Colonic mucosa (tissue), 4 donors: Measurements from ENCODE around the gene IL6ST. TPM values are rescaled to one million over a fixed set of nuclear protein-coding genes. Genes with fewer than 3 reads are reported as not detected.

ENCODE experiments used
- DNase-seq: peaks from one replicate; pipeline ENCODE4 v3.0.0-alpha.2; 2020
- H3K27ac ChIP-seq: fragments of 200-600 bp; one replicate; pipeline ENCODE4 v1.8.0; 2021
- H3K27me3 ChIP-seq: fragments of 200-600 bp; one replicate; pipeline ENCODE4 v1.8.0; 2021
- H3K36me3 ChIP-seq: fragments of 200-600 bp; one replicate; pipeline ENCODE4 v1.8.0; 2021
- H3K4me1 ChIP-seq: fragments of 200-600 bp; one replicate; pipeline ENCODE4 v1.8.0; 2021; ENCODE audit warnings: mild to moderate bottlenecking
- H3K4me3 ChIP-seq: fragments of 200-600 bp; one replicate; pipeline ENCODE4 v1.8.0; 2021
- H3K9ac ChIP-seq, 2 donors: one replicate each; pipeline ENCODE4 v1.7.0; 2013; ENCODE audit warnings: control low read depth in 2 of 2, low read depth in 2 of 2, low read length in 2 of 2
- H3K9me3 ChIP-seq: fragments of 200-600 bp; one replicate; pipeline ENCODE4 v1.8.0; 2021
- intact Hi-C: fragments of 100-400 bp; cut with DNase I; formaldehyde crosslinking; loops from one replicate; pipeline ENCODE4 v1.14.1; 2022
- total RNA-seq, 2 donors: library from RNA; stranded (reverse); fragmentation: NEBNext Ultra II Directional in 1 of 2; extraction: Animal tissue kit (Norgen Biotek cat#: 25700) in 1 of 2; gene quantifications; one replicate each; pipeline ENCODE4 v1.2.1, GENCODE V29; 2021
- TF ChIP-seq, protein P1 (sequence below): fragments of 200-600 bp; IDR thresholded peaks from one replicate; pipeline ENCODE4 v1.8.0; 2022; ENCODE audit warnings: antibody characterized with exemption, mild to moderate bottlenecking
- donor health status: healthy.
- donor health status: DM: no; HTN: no; CAD: no.
- donor health status: DM: no; HTN: no; CAD: no.

Gene IL6ST
- total RNA-seq, 2 donors from 2014 or later: 69.9 to 118 TPM

DNA sequence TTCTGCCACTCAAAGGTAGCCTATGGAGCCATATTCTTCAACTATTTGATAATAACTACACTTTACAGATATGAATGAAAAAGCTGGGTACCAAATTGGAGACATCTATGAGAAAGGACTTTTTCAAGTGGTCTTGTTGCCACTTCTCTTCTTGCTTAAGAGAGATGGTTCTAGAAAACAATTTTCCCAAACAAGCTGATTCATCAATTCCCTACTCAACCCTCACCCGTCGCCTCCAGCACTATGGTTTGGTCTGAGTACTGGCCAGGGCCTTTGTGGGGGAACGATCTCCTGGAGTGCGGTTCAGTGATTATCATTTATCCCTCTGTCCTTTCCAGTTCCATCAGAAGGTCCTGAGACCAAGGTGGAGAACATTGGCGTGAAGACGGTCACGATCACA lies 86.8 kb downstream of the IL6ST start:
- no peaks in the 10 kb centered on the region for H3K27me3 ChIP-seq
- DNase-seq: no peak
- TF ChIP-seq, protein P1, sequence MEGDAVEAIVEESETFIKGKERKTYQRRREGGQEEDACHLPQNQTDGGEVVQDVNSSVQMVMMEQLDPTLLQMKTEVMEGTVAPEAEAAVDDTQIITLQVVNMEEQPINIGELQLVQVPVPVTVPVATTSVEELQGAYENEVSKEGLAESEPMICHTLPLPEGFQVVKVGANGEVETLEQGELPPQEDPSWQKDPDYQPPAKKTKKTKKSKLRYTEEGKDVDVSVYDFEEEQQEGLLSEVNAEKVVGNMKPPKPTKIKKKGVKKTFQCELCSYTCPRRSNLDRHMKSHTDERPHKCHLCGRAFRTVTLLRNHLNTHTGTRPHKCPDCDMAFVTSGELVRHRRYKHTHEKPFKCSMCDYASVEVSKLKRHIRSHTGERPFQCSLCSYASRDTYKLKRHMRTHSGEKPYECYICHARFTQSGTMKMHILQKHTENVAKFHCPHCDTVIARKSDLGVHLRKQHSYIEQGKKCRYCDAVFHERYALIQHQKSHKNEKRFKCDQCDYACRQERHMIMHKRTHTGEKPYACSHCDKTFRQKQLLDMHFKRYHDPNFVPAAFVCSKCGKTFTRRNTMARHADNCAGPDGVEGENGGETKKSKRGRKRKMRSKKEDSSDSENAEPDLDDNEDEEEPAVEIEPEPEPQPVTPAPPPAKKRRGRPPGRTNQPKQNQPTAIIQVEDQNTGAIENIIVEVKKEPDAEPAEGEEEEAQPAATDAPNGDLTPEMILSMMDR: no peak
- intact Hi-C loops: no loop called here
- H3K9me3 ChIP-seq: no peaks in the 10 kb centered on the region
- no peak overlapping the region for H3K9ac ChIP-seq
- no peaks in the 10 kb centered on the region for H3K4me1 ChIP-seq
- H3K36me3 ChIP-seq: no peaks in the 10 kb centered on the region
- H3K27ac ChIP-seq: no peak overlapping the region
- no peak overlapping the region for H3K4me3 ChIP-seq

DNA sequence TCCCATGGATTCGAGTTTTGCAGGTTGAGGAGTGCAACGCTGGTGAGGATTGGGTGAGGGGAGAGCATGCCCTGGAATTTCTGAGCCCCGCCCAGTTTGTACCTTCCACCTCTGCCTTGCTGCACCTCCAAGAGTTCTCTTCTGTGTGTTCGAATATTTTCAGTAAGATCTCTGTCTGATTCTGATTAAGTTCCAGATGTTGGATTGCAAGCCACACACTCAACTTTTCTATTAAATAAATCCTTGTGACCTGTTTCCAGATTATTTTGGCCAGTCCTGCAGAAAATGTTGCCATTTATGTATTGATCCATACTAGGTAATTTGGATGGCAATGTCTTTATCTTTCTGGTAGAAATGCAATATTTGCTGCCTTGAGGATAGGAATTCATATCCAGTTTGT lies 89.5 kb downstream of the IL6ST start:
- H3K27me3 ChIP-seq: no peaks in the 10 kb centered on the region

DNA sequence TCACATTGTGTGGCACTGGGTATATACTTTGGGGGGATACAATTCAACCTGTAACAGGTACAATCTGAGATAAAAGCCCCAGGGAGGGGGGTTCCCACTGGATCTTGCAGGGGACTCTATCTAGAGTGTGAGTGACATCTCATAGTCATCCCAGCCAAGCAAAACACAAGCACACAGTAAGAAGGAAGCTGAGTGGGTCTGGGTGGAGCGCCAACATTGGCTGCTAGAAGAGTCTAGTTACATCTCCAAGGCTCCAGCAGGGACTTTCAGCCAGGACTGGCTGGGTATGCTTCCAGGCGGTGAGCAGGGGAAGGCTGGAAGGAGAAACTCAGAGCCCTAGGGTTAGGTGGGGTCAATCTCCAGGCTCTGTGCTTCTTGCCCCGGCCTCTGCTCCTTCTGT lies 90.6 kb downstream of the IL6ST start:
- DNase-seq: no peak
- Histone ChIP-seq H3K27me3 (no peaks in the 10 kb centered on the region), H3K9ac (no peak overlapping the region), H3K9me3 (no peaks in the 10 kb centered on the region), H3K4me1 (no peaks in the 10 kb centered on the region), H3K27ac (no peak overlapping the region), H3K4me3 (no peak overlapping the region), H3K36me3 (no peaks in the 10 kb centered on the region)
- intact Hi-C loops: no loop called here
- TF ChIP-seq, protein P1: no peak

More for the DNA sequence above, 89.5 kb downstream of the IL6ST start:
- DNase-seq: no peak
- Histone ChIP-seq H3K9ac (no peak overlapping the region), H3K9me3 (no peaks in the 10 kb centered on the region), H3K27ac (no peak overlapping the region), H3K36me3 (no peaks in the 10 kb centered on the region), H3K4me1 (no peaks in the 10 kb centered on the region), H3K4me3 (no peak overlapping the region)
- TF ChIP-seq, protein P1: no peak
- intact Hi-C loops: no loop called here

DNA sequence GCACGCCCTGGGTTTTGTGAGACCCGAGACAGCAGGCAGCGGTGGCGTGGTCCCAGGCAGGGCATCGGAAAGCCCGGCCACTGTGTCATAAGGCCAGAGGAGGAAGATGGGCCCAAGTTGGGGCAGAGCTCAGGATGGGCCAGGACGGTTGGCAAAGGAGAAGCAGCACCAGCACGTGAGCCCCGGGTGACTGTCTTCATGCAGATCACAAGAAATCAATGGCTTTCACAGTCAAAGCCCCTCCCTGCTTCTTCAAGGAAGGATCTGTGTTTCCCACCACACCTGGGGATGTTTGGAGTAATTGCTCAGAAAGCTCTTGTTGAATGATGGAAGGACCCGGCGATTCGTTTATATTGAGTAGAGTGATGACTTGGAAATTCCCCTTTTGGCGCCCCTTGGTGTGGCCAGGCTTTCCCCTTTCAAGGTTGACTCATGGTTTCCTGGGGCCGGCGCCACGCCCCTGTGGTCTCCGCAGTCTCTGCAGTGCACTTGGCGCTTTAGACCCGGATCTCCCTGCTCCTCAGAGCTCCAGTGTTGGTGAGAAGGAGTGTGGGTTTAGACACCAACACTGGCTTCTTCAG lies 91.6 kb downstream of the IL6ST start:
- H3K9me3 ChIP-seq: no peaks in the 10 kb centered on the region
- TF ChIP-seq, protein P1: no peak
- H3K27me3 ChIP-seq: no peaks in the 10 kb centered on the region
- no peak for DNase-seq
- no peak overlapping the region for H3K9ac ChIP-seq
- H3K27ac ChIP-seq: no peak overlapping the region
- H3K4me1 ChIP-seq: no peaks in the 10 kb centered on the region
- no peaks in the 10 kb centered on the region for H3K36me3 ChIP-seq
- intact Hi-C loops: no loop called here
- H3K4me3 ChIP-seq: no peak overlapping the region

DNA sequence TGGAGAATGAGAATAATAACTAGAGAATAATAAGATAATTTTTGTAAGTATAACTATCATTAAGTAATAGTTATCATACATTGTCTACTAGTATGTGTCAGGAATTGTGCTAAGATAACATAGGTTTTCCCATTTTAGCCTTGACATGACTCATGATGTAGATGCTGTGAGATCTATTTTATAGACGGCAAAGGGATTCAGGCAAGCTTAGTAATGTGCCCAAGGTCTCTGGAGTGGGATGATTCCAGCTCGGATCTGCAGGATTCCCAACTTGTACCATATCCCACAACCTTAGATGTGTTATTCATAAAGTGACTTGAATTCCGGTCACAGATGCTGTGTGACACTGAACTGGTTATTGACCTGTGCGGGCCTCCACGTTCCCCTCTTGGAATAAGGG lies 92.1 kb downstream of the IL6ST start:
- Histone ChIP-seq H3K27me3 (no peaks in the 10 kb centered on the region), H3K27ac (no peak overlapping the region), H3K4me1 (no peaks in the 10 kb centered on the region), H3K9ac (no peak overlapping the region), H3K4me3 (no peak overlapping the region), H3K9me3 (no peaks in the 10 kb centered on the region), H3K36me3 (no peaks in the 10 kb centered on the region)
- intact Hi-C loops: no loop called here
- TF ChIP-seq, protein P1: no peak
- no peak for DNase-seq
